VCaP (cell line): ENCODE data around the gene WDCP.
"Not testable (repeated sequence)": the region's sequence is repeated elsewhere in the genome, so short reads cannot be mapped to it uniquely, and the experiment has no call there.

ENCODE experiments used
- H3K27ac ChIP-seq: fragments of 450-650 bp; 2 replicates; pipeline ENCODE4 v1.5.1; 2017
- TF ChIP-seq, protein P1 (sequence below): fragments of 450-650 bp; conservative IDR thresholded peaks from 2 replicates; pipeline ENCODE4 v1.5.1; 2017; ENCODE audit warnings: mild to moderate bottlenecking, moderate library complexity

Gene WDCP, protein sequence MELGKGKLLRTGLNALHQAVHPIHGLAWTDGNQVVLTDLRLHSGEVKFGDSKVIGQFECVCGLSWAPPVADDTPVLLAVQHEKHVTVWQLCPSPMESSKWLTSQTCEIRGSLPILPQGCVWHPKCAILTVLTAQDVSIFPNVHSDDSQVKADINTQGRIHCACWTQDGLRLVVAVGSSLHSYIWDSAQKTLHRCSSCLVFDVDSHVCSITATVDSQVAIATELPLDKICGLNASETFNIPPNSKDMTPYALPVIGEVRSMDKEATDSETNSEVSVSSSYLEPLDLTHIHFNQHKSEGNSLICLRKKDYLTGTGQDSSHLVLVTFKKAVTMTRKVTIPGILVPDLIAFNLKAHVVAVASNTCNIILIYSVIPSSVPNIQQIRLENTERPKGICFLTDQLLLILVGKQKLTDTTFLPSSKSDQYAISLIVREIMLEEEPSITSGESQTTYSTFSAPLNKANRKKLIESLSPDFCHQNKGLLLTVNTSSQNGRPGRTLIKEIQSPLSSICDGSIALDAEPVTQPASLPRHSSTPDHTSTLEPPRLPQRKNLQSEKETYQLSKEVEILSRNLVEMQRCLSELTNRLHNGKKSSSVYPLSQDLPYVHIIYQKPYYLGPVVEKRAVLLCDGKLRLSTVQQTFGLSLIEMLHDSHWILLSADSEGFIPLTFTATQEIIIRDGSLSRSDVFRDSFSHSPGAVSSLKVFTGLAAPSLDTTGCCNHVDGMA

DNA sequence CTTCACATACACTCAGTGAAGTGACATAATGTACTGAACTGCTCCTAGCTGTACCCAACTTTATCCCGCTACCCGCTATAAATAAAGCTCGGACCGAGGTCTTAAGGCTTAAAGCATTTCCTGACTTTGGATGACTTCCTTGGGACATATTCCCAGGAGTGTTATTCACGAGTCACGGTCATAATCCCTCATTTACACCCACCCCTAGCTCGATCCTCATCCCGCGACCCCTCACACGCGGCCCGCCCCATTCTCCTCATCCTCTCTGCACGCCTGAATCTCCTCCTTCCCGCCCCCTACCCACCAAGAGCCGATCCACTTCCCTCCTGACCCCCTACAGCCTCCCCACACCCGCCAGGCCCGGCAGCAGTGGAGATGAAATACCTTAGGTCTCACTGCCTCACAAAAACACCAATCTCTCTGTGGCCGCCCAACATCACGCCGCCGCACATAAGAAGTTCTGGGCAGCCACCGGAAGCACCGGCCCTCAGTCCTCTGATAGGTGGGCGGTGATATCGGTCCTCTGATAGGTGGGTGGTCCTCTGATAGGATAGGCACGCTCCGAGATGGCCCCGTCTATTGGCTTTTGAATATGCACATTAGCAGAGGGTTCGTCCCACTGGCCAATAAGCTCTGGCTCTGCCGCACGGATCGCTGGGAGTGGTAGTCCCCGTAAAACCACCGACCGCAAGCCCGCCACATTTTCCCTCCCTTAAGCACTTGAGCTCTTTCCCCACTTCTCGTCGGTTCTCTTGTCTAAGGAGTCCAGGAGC is at the start of gene WDCP:
Gene WDCP (minus strand): TSS at position 462 of the 773 bp plus-strand sequence. CDS start 7,897 bp downstream, outside the sequence.
- TF ChIP-seq, protein P1, sequence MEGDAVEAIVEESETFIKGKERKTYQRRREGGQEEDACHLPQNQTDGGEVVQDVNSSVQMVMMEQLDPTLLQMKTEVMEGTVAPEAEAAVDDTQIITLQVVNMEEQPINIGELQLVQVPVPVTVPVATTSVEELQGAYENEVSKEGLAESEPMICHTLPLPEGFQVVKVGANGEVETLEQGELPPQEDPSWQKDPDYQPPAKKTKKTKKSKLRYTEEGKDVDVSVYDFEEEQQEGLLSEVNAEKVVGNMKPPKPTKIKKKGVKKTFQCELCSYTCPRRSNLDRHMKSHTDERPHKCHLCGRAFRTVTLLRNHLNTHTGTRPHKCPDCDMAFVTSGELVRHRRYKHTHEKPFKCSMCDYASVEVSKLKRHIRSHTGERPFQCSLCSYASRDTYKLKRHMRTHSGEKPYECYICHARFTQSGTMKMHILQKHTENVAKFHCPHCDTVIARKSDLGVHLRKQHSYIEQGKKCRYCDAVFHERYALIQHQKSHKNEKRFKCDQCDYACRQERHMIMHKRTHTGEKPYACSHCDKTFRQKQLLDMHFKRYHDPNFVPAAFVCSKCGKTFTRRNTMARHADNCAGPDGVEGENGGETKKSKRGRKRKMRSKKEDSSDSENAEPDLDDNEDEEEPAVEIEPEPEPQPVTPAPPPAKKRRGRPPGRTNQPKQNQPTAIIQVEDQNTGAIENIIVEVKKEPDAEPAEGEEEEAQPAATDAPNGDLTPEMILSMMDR: no peak
- peak within 1 kb of the TSS; percentile 66 for H3K27ac ChIP-seq

DNA sequence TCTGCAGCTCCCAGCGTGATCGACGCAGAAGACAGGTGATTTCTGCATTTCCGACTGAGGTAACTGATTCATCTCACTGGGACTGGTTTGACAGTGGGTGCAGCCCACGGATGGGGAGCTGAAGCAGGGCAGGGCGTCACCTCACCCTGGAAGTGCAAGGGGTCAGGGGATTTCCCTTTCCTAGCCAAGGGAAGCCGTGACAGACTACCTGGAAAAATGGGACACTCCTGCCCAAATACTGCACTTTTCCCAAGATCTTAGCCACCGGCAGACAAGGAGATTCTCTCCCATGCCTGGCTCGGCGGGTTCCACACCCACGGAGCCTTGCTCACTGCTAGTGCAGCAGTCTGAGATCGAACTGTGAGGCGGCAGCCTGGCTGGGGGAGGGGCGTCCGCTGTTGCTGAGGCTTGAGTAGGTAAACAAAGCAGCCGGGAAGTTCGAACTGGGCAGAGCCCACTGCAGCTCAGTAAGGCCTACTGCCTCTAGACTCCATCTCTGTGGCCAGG is 48.0 kb upstream of the WDCP start:
- not testable (repeated sequence) for H3K27ac ChIP-seq

DNA sequence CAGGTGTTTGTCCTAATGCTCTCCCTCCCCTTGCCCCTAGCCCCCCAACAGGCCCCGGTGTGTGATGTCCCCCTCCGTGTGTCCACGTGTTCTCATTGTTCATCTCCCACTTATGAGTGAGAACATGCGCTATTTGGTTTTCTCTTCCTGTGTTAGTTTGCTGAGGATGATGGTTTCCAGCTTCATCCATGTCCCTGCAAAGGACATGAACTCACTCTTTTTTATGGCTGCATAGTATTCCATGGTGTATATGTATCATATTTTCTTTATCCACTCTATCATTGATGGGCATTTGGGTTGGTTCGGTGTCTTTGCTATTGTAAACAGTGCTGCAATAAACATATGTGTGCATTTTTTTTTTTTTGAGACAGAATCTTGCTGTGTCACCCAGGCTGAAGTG is 46.1 kb upstream of the WDCP start:
- H3K27ac ChIP-seq: not testable (repeated sequence)

DNA sequence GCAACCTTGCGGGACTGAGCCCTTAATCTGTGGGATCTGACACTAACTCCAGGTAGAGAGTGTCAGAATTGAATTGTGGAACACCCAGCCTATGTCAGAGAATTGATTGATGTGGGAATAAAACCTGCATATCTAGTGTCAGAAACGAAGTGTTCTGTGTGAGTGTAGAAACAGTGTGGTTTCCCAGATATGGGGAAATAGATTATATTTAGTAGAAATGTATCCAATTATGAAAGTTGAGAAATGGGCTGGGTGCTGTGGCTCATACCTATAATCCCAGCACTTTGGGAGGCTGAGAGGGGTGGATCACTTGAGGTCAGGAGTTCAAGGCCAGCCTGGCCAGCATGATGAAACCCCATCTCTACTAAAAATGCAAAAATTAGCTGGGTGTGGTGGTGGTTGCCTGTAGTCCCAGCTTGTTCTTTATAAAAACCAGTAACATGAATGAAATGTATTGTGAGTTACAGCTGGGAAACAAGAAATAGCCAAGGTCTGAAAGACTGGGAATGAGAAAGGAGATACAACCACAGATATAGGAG is 41.7 kb upstream of the WDCP start:
- TF ChIP-seq, protein P1: no peak
- H3K27ac ChIP-seq: no peak overlapping the region

DNA sequence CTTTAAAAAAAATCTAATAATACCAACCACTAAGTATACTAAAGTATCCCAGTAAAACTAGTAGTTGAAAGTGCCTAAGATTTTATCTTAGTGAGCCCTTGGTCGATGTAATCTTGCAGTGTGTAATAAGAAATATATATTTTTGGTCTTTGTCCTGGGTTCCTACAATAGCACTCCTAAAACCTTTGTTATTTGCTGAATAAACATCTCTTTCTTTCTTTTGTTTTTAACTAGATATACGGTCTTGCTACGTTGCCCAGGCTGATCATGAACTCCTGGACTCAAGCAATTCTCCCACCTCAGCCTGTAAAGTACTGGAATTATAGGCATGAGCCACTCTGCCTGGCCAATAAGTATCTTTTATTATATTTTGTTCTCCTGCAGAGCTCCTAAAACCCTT is 39.8 kb upstream of the WDCP start:
- no peak overlapping the region for H3K27ac ChIP-seq
- TF ChIP-seq, protein P1: no peak

DNA sequence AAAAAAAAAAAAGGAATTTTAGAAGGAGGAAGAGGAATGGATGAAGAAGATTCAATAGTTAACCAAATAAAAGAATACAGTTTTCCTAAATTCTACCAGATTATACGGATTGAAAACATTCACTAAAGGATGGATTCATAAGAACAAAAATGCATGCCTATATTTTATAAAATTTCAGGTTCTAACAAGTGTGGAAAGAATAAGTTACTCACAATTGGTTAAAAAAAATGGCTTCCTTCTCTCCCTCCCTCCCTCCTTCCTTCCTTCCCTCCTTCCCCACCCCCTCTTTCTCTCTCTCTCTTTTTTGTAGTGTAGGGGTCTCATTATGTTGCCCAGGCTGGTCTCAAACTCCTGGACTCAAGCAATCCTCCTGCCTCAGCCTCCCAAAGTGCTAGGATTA is 39.0 kb upstream of the WDCP start:
- H3K27ac ChIP-seq: no peak overlapping the region
- TF ChIP-seq, protein P1: no peak

DNA sequence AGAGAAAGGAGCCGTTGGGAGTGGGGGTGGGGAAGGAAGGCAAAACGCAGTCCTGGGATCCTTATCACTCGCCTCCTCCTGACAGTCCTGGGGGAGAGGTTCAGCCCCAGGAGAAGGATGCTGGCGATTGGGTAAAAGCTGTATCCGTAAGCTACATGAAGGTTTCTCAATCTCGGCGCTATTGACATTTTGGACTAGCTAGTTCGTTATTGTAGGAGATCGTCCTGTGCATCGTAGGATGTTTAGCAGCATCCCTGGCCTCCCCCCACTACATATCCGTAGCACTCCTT is 38.0 kb upstream of the WDCP start:
- TF ChIP-seq, protein P1: no peak
- H3K27ac ChIP-seq: peak overlapping the region; percentile 82
